ENCODE measurements around the gene PRR23E.

GRCh38 chr3:127172781-127173515 lies 20.0 kb upstream of the PRR23E start:
- TF ChIP-seq, protein P1, sequence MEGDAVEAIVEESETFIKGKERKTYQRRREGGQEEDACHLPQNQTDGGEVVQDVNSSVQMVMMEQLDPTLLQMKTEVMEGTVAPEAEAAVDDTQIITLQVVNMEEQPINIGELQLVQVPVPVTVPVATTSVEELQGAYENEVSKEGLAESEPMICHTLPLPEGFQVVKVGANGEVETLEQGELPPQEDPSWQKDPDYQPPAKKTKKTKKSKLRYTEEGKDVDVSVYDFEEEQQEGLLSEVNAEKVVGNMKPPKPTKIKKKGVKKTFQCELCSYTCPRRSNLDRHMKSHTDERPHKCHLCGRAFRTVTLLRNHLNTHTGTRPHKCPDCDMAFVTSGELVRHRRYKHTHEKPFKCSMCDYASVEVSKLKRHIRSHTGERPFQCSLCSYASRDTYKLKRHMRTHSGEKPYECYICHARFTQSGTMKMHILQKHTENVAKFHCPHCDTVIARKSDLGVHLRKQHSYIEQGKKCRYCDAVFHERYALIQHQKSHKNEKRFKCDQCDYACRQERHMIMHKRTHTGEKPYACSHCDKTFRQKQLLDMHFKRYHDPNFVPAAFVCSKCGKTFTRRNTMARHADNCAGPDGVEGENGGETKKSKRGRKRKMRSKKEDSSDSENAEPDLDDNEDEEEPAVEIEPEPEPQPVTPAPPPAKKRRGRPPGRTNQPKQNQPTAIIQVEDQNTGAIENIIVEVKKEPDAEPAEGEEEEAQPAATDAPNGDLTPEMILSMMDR (IDR thresholded peaks at IDR 0.05; ENCODE audit: insufficient read depth, low read depth, low read length), result no peak
- no peak for TF ChIP-seq EZH2 (IDR thresholded peaks at IDR 0.05; ENCODE audit: insufficient read depth, low read length)

Measured in astrocyte (in vitro differentiated cells and primary cell).